Germinal center (tissue), 1 donor: ENCODE results near the gene MYOF.
"Not testable (repeated sequence)": the region's sequence is repeated elsewhere in the genome, so short reads cannot be mapped to it uniquely, and the experiment has no call there.

Experiments used
- DNase-seq: peaks from one replicate; pipeline ENCODE4 v3.0.0; 2012; ENCODE audit warnings: mixed read lengths, low spot score

MYOF gene

DNA sequence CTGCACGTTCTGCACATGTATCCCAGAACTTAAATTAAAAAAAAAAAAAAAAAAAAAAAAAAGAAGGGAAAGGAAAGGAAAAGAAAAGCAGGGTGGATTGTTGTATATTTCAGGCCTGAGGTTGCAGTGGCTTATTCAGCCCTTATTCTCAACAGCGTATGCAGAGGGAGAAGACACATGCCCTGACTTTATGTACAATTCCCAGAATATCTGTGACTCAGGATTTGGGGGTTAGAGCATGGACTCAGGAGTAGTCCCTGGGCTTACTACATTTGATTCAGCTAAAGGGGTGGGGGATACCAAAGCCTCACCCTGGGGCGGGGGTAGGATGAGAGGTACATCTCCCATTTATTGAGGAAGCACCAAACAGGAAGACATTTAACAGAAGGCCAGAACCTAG, 137.4 kb downstream of the MYOF start:
- no peak for DNase-seq

DNA sequence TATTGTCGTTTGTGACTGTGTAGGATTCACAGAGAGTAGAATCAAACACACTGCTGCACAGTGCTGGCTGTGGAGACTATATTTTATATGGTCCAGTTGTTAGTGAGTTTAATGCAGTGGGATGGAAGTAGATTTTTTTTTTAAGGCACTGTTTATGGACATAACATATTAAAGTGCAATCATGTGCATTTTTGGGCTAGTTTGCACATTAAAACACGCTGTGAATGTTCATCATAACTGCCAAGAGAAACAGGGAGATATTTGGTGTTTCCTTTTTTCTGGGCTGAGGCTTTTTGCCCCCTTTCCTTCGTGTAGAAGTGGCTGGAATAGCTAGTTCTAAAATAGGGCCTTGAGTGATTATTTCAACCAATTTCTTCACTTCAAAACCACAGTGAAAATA, 139.2 kb downstream of the MYOF start:
- no peak for DNase-seq

DNA sequence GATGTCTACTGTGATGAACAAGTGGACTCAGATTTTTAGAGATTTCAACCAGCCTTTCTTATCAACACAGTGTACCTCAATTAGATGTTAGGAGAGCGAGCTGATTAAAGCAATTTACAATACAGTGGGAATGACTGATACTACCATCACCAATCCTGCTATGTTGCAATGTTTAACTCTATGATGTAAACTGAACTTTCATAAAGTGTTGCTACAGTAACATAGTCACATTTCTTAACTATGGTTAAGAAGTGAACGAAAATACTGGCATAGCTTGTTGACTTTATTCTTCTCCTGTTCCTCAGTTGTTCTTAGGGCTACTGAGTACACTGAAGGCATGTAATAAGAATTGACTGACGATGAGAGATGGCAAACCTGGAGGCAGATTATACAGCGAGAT, 139.8 kb downstream of the MYOF start:
- DNase-seq = no peak

DNA sequence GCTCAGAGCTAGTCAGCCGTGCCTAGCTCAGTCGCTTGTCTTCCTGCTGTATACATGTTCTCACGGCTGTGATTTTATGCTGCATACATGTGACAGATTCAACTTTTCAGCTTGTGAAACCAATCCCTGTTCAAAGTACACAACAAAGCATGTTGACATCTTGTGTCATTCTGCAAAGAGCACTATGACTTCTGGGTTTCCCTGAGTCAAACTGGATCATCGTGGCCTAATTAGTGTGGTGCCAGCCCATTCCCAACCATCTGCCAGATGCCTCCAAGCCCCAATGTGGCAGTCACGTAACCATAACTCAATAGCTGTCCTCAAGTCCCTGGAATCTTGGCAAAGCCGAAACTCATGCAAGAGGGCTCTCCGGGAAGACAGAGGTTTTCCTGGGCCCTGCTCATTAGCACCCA, 144.8 kb downstream of the MYOF start:
- no peak for DNase-seq

DNA sequence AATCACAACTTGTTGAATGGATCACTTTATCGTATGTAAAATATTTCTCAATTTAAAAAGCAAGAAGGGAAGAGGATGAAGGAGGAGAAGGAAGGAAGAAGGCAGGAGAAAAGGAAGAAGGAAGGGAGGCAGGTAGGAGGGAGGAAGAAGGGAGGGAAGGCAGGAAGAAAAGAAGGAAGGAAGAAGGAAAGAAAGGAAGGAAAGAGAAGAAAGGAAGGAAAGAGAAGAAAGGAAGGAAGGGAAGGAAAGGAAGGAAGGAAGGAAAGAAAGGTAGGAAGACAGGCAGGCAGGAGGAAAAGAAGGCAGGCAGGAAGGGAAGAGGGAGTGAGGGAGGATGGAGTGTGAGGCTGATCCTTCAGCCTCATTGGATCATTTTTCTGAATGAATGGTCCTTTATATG, 145.5 kb downstream of the MYOF start:
- no peak for DNase-seq

DNA sequence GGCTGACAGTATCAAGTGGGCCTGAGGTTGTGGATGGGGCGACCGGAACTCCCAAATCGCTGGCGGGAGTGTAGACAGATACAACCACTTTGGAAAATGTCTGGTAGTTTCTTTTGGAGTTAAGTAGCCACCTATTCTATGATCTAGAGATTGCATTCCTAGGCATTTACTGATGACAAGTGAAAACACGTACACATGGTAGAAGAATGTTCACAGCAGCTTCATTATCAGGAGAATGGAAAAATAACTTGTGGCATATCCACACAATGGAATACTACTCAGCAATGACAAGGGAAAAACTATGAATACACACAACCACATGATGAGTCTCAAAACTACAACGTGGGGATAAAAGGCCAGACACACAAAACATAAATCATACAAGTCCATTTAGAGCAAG, 146.0 kb downstream of the MYOF start:
- DNase-seq = no peak

DNA sequence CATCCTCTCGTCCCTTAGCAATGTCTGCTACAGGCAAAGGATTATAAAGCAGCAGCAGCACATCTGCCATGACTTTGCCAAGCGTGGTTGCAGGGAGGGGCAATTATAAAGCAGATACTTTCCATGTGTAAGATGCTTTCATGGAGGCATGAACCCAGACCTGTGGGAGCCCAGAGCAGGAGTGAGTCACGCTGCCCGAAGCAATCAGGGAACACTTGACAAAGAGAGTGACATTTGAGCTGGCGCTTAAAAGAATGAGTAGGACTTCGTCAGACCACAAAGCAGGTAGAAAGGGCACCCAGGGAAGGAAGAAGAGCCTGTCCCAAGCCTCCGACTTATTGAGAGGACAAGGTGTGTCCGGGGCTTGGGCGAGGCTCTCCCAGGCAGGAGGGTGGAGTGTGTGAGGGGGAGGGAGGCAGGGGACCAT, 147.2 kb downstream of the MYOF start:
- DNase-seq = no peak

DNA sequence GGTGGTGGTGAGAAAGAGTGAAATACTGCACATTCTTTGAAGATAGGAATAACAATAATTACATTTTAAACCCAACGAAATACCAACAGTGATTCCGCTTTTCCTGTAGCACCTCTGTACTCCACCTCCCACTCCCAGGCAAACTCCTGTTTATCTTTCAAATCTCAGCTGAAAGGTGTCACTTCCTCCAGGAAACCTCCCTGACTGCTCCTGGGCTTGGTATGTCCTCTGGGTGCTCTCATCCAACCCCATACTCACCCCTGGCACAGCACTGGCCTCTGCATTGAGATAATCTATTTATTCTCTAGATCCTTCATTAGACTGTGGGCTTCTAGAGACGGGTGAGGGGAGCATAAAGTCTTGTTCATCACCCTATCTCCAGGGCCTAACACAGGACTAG, 148.0 kb downstream of the MYOF start:
- DNase-seq = no peak

DNA sequence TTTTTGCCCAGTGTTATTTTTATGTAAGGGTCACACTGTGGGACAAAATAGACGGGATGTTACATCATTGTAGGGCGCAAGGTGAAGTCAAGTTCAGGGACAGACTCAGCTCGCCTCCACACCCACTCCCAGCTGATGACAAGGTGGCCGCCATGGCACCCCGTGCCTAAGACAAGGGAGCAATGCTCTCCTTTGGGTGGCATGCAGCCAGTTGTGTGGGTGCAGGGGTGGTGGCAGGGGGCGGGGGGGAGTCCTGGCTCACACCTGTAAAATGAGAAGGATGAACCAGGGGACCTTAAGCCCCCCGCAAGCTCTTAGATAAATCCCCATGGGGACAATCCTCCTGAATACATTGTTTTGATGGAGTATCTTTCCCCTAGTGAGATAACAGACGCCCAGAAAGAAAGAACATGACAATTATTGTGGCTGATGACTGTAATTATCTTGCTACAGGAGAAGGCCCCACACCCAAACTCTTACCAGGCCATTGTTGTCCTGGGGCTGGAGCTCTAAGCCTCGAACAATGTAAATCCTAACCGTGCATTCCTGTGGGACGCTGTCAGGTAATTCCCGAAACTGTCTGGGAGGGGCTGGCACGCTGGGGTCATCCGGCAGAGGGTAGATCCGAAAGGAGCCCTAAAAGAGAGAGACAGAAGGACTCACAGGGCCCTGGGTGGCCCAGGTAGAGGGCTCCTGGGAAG, 148.7 kb downstream of the MYOF start:
- DNase-seq = no peak

DNA sequence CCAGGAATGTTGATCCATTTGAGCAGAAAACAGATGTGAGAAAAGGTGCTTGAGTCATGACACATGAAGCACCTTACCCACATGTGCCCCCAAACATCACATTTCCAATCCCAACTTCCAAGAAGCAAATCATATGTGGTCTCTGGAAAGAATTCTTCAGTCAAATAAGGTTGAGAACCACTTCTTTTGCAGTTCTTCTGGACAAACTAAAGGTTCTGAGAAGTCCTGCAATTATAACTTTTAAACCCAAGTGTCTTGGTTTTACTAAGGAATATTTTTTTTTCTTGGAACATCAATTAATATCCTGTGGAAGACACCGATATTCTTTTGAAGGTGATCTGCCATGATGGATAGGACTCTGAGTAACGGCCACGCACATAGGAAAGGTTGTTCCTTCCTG, 151.3 kb downstream of the MYOF start:
- DNase-seq = no peak

DNA sequence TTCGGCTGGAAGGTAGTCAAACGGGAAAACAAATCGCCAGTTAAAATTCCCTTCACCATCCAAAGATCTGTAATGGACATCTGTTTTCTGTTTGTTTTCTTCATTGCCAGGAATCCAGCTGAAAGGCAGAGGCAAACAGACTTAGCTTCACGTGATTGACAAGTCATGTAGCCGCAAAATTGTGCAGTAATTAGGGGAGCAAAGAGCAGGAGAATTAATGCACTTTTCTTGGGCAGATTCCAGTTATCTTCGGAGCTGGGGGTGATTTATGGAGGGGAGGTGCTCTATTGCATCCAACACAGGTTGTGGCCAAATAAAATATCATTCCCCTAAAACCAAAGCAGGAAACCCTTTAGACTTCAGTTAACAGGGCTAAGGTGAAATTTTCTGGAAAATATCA, 162.2 kb downstream of the MYOF start:
- no peak for DNase-seq

DNA sequence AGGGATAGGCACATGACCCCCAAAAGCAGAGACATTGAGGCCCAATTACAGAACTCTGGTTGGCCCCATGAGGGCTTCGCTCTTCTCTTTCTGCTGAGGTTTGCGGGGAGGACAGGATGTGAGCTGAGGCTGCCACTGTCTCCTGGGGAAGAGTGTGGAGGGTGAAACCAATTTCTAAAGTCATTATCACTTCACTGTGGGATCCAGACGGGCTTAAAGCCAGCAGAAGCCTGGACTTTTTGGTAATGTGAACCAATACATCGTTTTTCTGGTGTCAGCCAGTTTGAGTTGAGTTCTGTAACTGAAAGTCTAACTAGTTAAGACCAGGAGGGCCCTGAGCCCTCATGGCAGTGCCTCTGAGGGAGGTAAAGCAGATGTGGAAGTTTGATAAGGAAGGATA, 163.0 kb downstream of the MYOF start:
- no peak for DNase-seq

DNA sequence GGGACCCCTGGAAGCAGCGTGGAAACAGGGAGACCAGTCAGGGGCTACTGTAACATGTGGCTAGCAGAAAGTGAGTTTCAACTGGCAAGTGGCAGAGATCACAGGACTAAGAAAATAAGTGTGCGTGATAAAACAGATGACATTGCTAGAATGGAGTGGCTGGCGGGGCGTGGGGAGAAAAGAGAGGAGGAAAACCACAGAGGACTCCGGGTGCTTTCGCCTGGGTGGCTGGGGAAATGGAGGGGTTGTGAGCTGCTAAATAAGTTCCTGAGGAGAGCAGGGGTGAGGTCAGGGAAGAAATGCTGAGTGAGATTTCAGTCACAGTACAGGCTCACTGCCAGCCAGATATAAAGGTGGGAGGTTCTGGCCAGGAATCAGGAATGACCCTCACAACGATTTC, 166.9 kb downstream of the MYOF start:
- no peak for DNase-seq

DNA sequence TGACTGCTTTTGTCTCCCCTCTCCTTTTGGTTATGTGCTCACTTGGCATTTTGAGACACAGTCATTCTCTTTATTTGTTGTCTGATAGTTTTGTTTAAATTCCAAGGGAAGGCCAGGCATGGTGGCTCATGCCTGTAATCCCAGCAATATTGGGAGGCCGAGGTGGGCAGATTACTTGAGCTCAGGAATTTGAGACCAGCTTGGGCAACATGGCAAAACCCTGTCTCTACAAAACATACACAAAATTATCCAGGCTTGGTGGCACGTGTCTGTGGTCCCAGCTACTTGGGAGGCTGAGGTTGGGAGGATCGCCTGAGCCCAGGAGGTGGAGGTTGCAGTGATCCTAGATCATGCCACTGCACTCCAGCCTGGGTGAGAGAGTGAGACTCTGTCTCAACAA, 167.5 kb downstream of the MYOF start:
- DNase-seq = not testable (repeated sequence)

DNA sequence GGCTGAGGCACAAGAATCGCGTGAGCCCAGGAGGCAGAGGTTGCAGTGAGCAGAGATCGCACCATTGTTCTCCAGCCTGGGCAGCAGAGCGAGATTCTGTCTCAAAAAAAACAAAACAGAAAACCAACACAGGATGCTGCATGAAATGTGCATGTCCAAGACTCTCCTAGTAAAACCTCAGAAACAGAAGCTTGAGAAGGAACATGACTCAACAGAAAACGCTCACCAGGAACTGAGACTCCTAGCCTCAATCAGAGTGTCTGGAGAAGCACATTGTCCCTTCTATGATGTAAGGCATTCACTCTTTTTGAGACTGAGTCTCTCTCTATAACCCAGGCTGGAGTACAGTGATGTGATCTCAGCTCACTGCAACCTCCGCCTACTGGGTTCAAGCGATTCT, 168.3 kb downstream of the MYOF start:
- DNase-seq = no peak

DNA sequence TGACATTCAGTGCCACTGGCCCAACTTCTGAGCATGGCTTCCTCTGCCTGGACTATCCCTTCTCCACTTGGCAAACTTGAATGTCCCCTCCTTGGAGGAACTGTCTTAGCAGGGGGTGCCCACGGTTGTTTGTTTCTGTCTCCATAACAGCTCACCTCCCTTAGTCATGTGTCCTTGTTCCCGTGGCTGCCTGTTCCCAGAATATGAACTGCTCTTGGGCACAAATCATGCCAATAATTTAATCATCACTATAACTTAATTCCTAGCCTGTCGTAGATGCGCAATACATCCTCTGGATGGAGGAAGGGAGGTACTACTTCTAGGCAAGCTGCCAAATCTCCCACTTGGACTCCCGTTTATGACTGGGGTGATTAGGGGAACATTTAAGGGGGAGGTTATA, 173.1 kb downstream of the MYOF start:
- no peak for DNase-seq

DNA sequence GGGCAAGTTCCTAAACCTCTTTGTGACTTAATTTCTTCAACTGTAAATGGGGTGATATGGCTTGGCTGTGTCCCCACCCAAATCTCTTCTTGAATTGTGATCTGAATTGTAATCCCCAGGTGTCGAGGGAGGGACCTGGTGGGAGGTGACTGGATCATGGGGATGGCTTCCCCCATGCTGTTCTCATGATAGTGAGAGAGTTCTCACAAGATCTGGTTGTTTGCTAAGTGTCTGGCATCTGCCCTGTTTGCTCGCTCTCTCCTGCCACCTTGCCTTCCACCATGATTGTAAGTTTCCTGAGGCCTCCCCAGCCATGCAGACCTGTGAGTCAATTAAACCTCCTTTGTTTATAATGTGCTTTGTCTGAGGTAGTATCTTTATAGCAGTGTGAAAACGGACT, 177.0 kb downstream of the MYOF start:
- DNase-seq = no peak

DNA sequence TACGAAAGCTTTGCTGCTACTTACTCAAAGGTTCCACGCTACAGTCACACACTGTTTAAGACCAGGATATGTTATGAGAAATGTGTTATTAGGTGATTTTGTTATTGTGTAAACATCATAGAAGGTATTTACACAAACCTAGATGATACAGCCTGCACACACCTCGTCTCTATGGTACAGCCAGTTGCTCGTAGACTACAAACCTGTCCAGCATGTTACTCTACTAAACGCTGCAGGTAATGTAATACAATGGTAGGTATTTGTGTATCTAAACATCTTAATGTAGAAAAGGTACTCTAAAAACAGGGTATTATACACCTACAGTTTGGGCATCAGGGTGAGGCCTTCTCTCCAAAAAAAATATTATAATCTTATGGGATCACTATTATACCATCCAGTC, 181.2 kb downstream of the MYOF start:
- no peak for DNase-seq

DNA sequence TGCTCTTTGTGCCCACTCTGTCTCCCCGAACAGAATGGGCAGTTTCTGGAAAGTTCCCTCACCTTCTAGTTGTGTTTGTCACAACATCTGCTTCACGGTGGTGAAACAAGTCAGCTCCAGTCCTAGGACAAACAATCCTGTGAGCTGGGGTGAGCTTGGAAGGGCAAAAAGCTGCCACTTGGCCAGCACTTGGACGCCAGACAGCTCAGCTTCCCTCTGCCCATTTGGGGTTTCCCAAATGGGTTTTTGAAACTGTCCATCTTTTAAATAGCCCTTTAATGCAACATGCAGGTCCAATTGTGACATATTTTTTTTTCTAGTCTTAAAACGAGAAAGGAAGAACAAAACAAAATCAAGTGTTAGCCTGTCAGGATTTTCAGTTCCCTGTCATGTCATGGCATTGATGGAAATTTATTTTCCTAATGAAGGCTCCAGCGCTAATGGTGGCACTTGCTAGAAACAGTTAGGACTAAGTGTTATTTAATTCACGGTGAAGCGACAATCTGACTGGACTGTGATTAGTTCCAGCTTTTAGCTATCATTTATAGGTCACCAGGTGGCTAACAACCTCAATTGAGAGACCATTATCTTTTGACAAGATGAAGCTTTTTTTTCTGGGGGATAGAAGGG, 181.7 kb downstream of the MYOF start:
- no peak for DNase-seq

DNA sequence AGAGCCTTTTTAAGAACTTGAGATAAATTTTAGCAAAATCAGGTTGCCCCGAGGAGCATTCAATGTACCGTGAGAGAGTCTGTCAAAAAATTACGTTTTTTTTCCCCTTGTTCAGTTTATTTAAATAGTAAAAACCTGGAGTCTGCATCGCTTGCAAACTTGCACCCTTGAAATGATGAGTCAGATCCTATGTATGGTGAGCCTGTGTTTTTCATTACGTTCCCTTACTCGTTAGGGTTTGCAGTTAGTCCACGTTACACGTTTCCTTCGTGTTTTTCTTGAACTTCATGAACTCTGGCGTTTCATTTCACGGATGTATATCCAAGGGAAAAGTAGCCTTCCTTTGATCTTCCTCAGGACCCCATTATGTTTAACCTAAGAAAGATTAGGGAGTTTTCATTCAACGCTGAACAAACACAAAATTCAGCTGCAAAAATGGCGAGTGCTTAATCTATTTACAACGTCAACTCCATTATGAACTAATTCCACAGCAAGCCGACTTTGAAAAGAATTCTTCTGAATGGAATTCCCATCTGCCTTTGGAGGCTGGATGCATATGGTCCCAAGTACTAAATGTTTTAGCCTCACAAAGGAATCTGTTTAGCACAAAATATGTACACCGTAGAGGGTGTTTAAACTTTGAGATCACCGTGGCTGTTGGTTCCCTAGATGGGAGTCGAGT, 182.4 kb downstream of the MYOF start:
- DNase-seq = no peak

DNA sequence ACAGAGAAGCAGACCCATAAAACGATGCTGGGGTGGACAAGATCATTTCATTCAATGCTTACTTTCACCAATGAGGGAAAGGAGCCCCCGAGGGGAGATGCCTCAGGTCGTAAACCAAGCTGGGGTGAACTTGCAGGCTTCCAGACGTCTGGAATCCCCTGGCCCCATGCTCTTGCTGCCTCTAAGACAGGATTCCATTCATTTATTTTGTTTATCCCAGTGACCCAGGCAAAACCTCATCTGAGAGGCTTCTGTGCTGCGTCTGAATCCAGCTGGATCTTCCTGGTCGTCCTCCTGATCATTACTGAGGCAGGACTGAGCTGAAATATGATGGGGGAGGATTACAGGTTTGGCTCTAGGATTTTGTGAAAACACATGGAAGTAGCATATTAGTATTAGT, 182.9 kb downstream of the MYOF start:
- no peak for DNase-seq

DNA sequence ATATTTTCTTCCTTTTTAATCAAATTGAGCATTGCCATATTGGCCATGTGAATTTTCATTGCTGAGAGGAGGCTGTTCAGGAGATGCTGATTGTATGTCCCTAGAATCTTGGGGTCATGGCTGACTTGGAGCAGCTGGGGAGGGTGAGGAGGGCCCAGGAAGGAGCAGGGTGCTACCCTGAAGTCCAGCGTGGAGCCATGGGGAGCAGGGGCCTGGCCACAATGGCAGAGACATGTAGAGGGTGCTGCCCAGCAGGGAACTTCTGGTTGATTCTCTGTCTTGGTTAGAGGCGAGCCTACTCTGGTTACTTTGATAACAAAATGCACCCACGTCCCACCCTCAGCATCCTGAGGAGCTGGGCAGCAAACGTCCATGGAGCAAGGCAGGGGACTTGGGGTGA, 186.0 kb downstream of the MYOF start:
- no peak for DNase-seq

DNA sequence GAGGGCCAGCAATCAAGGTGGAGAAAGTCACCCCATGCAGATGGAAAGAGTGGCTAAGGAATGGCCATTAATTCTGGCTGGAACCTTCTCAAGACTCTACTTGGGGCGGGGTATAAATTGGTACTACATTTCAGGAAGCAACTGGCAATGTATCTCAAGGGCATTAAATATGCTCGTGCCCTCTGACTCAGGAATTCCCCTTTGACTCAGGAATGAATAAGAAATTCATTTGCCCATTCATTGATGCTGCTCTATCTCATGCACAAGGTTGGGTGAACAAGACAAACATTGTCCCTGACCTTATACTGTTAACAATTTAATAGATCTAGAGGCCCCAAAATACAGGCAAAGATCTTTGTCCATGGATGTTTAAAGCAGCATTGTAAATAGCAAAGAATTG, 188.1 kb downstream of the MYOF start:
- no peak for DNase-seq
